Body of pancreas (tissue), 4 donors: Measurements from ENCODE around the gene SNRNP27.
"Not testable (repeated sequence)": the region's sequence is repeated elsewhere in the genome, so short reads cannot be mapped to it uniquely, and the experiment has no call there.

Experiments
- CTCF ChIP-seq, 7 experiments: fragments of 450-650 bp in 4 of 7; fragments of 200-600 bp in 3 of 7; sonication (generic) in 3 of 7; IDR thresholded peaks; one replicate each; pipeline ENCODE4 v1.5.1; 2016 to 2019; ENCODE audit warnings: antibody characterized with exemption in 7 of 7
- POLR2A ChIP-seq, 3 donors: fragments of 450-650 bp; IDR thresholded peaks; one replicate each; pipeline ENCODE4 v1.6.1; 2016; ENCODE audit warnings: antibody characterized with exemption in 3 of 3, mild to moderate bottlenecking in 2 of 3

GRCh38 chr2:69892838-69893424, 825 bp upstream of the SNRNP27 start:
- not testable (repeated sequence) for TF ChIP-seq CTCF, POLR2A (IDR thresholded peaks at IDR 0.05)
